Transverse colon (tissue), 4 donors: ENCODE data around the gene SLC9A4. TPM values are rescaled to one million over a fixed set of nuclear protein-coding genes. Genes with fewer than 3 reads are reported as not detected.

Experiments used
- DNase-seq: peaks from one replicate; pipeline ENCODE4 v3.0.0-alpha.2; 2019
- H3K27ac ChIP-seq, 4 donors: fragments of 200-600 bp; sonication (generic); 2 replicates each; pipeline ENCODE4 v1.5.1; 2016 to 2018; ENCODE audit warnings: inconsistent platforms in 4 of 4
- H3K27me3 ChIP-seq: fragments of 200-600 bp; sonication (generic); 2 replicates; pipeline ENCODE4 v1.5.1; 2017; ENCODE audit warnings: inconsistent platforms
- H3K36me3 ChIP-seq, 4 donors: fragments of 200-600 bp; sonication (generic); 2 replicates each; pipeline ENCODE4 v1.5.1; 2017 to 2019; ENCODE audit warnings: inconsistent platforms in 4 of 4
- H3K4me1 ChIP-seq, 4 donors: fragments of 200-600 bp; sonication (generic); 2 replicates each; pipeline ENCODE4 v1.5.1; 2017 to 2020; ENCODE audit warnings: inconsistent platforms in 4 of 4
- H3K4me3 ChIP-seq, 4 donors: fragments of 200-600 bp; sonication (generic); 1 replicate in 1 of 4; 2 replicates in 3 of 4; pipeline versions ENCODE4 v1.5.1 to v1.6.1; 2017 to 2019; ENCODE audit warnings: inconsistent platforms in 4 of 4
- H3K9me3 ChIP-seq, 2 donors: fragments of 200-600 bp; sonication (generic); 2 replicates each; pipeline ENCODE4 v1.5.1; 2017 to 2019; ENCODE audit warnings: inconsistent platforms in 2 of 2
- CTCF ChIP-seq, 5 experiments: fragments of 200-600 bp in 3 of 5; fragments of 450-650 bp in 2 of 5; sonication (generic) in 3 of 5; IDR thresholded peaks; 1 replicate in 2 of 5; 2 replicates in 3 of 5; pipeline ENCODE4 v1.5.1; 2016 to 2017; ENCODE audit warnings: antibody characterized with exemption in 5 of 5, inconsistent platforms in 3 of 5, mild to moderate bottlenecking in 2 of 5, moderate library complexity in 1 of 5
- EP300 ChIP-seq: sonication (generic); formaldehyde crosslinking; IDR thresholded peaks from one replicate; pipeline ENCODE4 v1.6.1; 2017; ENCODE audit warnings: antibody characterized with exemption, low read depth
- POLR2A ChIP-seq: fragments of 450-650 bp; IDR thresholded peaks from one replicate; pipeline ENCODE4 v1.6.1; 2016; ENCODE audit warnings: antibody characterized with exemption, mild to moderate bottlenecking, moderate library complexity
- POLR2AphosphoS5 ChIP-seq, 3 donors: sonication (generic); formaldehyde crosslinking; IDR thresholded peaks; one replicate each; pipeline ENCODE4 v1.6.1; 2016; ENCODE audit warnings: antibody characterized with exemption in 3 of 3
- WGBS, 2 donors: methylation state at CpG; one replicate each; pipeline ENCODE4 v1.1.5; 2018; ENCODE audit warnings: low coverage in 1 of 2; 5-methylcytosine and 5-hydroxymethylcytosine counted together
- in situ Hi-C, 4 donors: fragments of 200-750 bp; cut with MboI; loops; one replicate each; pipeline versions ENCODE4 v1.15.0 to v1.15.1; 2017; ENCODE audit warnings: low sequenced_read_pairs in 3 of 4, low pct_ligation_motif_present in 1 of 4, low pct_unique_long_range_greater_than_20kb in 1 of 4
- intact Hi-C: fragments of 100-400 bp; cut with DNase I; formaldehyde crosslinking; loops from one replicate; pipeline ENCODE4 v1.15.1; 2023; ENCODE audit warnings: low total_unique reads
- total RNA-seq, 4 donors: library from RNA; depleted of rRNA; stranded (reverse); fragments of >200 nt; gene quantifications; one replicate each; pipeline ENCODE4 v1.1.0, GENCODE V29; 2016

The SLC9A4 gene
- total RNA-seq, 4 donors from 2014 or later = not detected

GRCh38 chr2:102463160-102463559 is 9.9 kb upstream of the SLC9A4 start:
- 88 to 93% methylated on average over 3 to 5 of the region's 5 CpGs for WGBS, 2 donors
- in situ Hi-C loops (no loop called here), intact Hi-C loops (no loop called here)
- no peak for TF ChIP-seq POLR2A
- TF ChIP-seq EP300 = no peak
- TF ChIP-seq CTCF (IDR thresholded peaks at IDR 0.05) = no peak
- TF ChIP-seq POLR2AphosphoS5 (IDR thresholded peaks at IDR 0.05) = no peak
- Histone ChIP-seq H3K9me3 (no peaks in the 10 kb centered on the region), H3K4me3 (no peak overlapping the region), H3K4me1 (no peaks in the 10 kb centered on the region), H3K27me3 (no peaks in the 10 kb centered on the region), H3K27ac (no peak overlapping the region), H3K36me3 (no peaks in the 10 kb centered on the region)
- no peak for DNase-seq

GRCh38 chr2:102470168-102470567 is 2.9 kb upstream of the SLC9A4 start:
- H3K27ac ChIP-seq = no peak overlapping the region
- TF ChIP-seq EP300 (no peak), CTCF (IDR thresholded peaks at IDR 0.05) (no peak), POLR2AphosphoS5 (IDR thresholded peaks at IDR 0.05) (no peak), POLR2A (no peak)
- DNase-seq = no peak
- intact Hi-C loops (no loop called here), in situ Hi-C loops (no loop called here)
- H3K4me3 ChIP-seq = no peak overlapping the region
- H3K4me1 ChIP-seq = no peaks in the 10 kb centered on the region
- H3K36me3 ChIP-seq = no peaks in the 10 kb centered on the region
- 50 to 76% methylated on average over 1 of the region's 1 CpG for WGBS, 2 donors
- H3K9me3 ChIP-seq = peaks cover 0 to 5% of the 10 kb centered on the region in 2 donors
- H3K27me3 ChIP-seq = no peaks in the 10 kb centered on the region

GRCh38 chr2:102473631-102474030 is 605 bp downstream of the SLC9A4 start:
- Histone ChIP-seq H3K4me1 (no peaks in the 10 kb centered on the region), H3K27me3 (no peaks in the 10 kb centered on the region), H3K4me3 (no peak overlapping the region), H3K27ac (no peak overlapping the region), H3K36me3 (no peaks in the 10 kb centered on the region), H3K9me3 (peaks cover 0 to 5% of the 10 kb centered on the region in 2 donors)
- WGBS, 2 donors = 83% methylated on average over 3 of the region's 3 CpGs; no CpG with 5 or more reads in 1 of the 2 donors
- no peak for DNase-seq
- no peak for TF ChIP-seq POLR2A
- TF ChIP-seq CTCF (IDR thresholded peaks at IDR 0.05) = no peak
- TF ChIP-seq EP300 = no peak
- no peak for TF ChIP-seq POLR2AphosphoS5 (IDR thresholded peaks at IDR 0.05)
- intact Hi-C loops (no loop called here), in situ Hi-C loops (no loop called here)

- Histone ChIP-seq H3K4me1 (no peaks in the 10 kb centered on the region), H3K27ac (no peak overlapping the region), H3K27me3 (no peaks in the 10 kb centered on the region), H3K9me3 (peaks cover 0 to 5% of the 10 kb centered on the region in 2 donors), H3K4me3 (no peak overlapping the region), H3K36me3 (no peaks in the 10 kb centered on the region)
- intact Hi-C loops (no loop called here), in situ Hi-C loops (no loop called here)
- no peak for TF ChIP-seq EP300
- no peak for TF ChIP-seq POLR2A
- TF ChIP-seq POLR2AphosphoS5 (IDR thresholded peaks at IDR 0.05) = no peak
- TF ChIP-seq CTCF (IDR thresholded peaks at IDR 0.05) = no peak
- DNase-seq = no peak
Observed at GRCh38 chr2:102474785-102475184, 1.8 kb downstream of the SLC9A4 start.
